Thoracic aorta (tissue), 2 donors: Measurements from ENCODE around the gene BCAS3. TPM values are rescaled to one million over a fixed set of nuclear protein-coding genes. Genes with fewer than 3 reads are reported as not detected.

Experiments used
- ATAC-seq: fragments of 150-250 bp; one replicate; pipeline ENCODE4 v1.8.0; 2017; ENCODE audit warnings: low read depth; ENCODE audit not compliant: insufficient number of reproducible peaks, low FRiP score
- DNase-seq: peaks from one replicate; pipeline ENCODE4 v3.0.0-alpha.2; 2020; ENCODE audit warnings: low spot score
- H3K27ac ChIP-seq, 2 donors: fragments of 200-600 bp; sonication (generic); 1 replicate in 1 of 2; 2 replicates in 1 of 2; pipeline ENCODE4 v1.5.1; 2016; ENCODE audit warnings: mild to moderate bottlenecking in 2 of 2, moderate library complexity in 2 of 2
- H3K27me3 ChIP-seq: fragments of 200-600 bp; sonication (generic); replicated peaks from 2 replicates; pipeline ENCODE4 v1.6.0; 2016; ENCODE audit warnings: mild to moderate bottlenecking; ENCODE audit not compliant: insufficient read depth
- H3K36me3 ChIP-seq: fragments of 200-600 bp; sonication (generic); one replicate; pipeline ENCODE4 v1.5.1; 2016
- H3K4me1 ChIP-seq, 2 donors: fragments of 200-600 bp; sonication (generic); 1 replicate in 1 of 2; 2 replicates in 1 of 2; pipeline versions ENCODE4 v1.5.1 to v1.6.0; 2016; ENCODE audit warnings: low read depth in 2 of 2, mild to moderate bottlenecking in 1 of 2; ENCODE audit not compliant: control insufficient read depth in 1 of 2
- H3K4me3 ChIP-seq: fragments of 200-600 bp; sonication (generic); 2 replicates; pipeline ENCODE4 v1.5.1; 2016; ENCODE audit warnings: mild to moderate bottlenecking
- H3K9me3 ChIP-seq: fragments of 200-600 bp; sonication (generic); 2 replicates; pipeline ENCODE4 v1.5.1; 2016
- total RNA-seq, 2 donors: library from RNA; depleted of rRNA; stranded (reverse); fragments of >200 nt; gene quantifications; one replicate each; pipeline versions ENCODE4 v1.1.0 to v1.2.3, GENCODE V29; 2016
- TF ChIP-seq, protein P1 (sequence below): fragments of 200-600 bp; sonication (generic); IDR thresholded peaks from one replicate; pipeline ENCODE4 v1.5.1; 2019; ENCODE audit warnings: antibody characterized with exemption

Gene BCAS3
- total RNA-seq, 2 donors from 2014 or later: 35.1 to 69.3 TPM

DNA sequence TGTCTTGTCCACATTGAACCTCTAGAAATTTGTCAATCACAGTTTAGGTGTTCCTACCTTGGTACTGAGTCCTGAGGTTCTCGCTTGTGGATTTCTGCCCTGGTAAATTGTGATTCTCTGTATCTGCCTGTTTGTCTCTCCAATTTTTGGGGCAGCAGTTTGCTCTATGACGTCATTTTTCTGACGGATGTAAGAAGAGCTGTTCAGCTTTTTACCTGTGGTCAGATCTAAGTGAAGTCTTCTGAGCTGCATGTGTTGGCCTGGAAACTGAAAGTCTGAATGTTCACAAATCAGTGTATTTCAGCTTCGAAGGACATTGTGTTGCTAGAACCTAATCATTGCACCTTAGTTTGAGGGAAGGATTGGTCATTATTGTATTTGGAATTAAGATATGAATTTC, 63.4 kb downstream of the BCAS3 start:
- no peaks in the 10 kb centered on the region for H3K27me3 ChIP-seq
- ATAC-seq: no peak
- H3K9me3 ChIP-seq: no peaks in the 10 kb centered on the region
- no peaks in the 10 kb centered on the region for H3K36me3 ChIP-seq
- TF ChIP-seq, protein P1, sequence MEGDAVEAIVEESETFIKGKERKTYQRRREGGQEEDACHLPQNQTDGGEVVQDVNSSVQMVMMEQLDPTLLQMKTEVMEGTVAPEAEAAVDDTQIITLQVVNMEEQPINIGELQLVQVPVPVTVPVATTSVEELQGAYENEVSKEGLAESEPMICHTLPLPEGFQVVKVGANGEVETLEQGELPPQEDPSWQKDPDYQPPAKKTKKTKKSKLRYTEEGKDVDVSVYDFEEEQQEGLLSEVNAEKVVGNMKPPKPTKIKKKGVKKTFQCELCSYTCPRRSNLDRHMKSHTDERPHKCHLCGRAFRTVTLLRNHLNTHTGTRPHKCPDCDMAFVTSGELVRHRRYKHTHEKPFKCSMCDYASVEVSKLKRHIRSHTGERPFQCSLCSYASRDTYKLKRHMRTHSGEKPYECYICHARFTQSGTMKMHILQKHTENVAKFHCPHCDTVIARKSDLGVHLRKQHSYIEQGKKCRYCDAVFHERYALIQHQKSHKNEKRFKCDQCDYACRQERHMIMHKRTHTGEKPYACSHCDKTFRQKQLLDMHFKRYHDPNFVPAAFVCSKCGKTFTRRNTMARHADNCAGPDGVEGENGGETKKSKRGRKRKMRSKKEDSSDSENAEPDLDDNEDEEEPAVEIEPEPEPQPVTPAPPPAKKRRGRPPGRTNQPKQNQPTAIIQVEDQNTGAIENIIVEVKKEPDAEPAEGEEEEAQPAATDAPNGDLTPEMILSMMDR: no peak
- DNase-seq: no peak
- no peak overlapping the region for H3K27ac ChIP-seq
- peaks cover 3 to 17% of the 10 kb centered on the region in 2 donors for H3K4me1 ChIP-seq
- no peak overlapping the region for H3K4me3 ChIP-seq

DNA sequence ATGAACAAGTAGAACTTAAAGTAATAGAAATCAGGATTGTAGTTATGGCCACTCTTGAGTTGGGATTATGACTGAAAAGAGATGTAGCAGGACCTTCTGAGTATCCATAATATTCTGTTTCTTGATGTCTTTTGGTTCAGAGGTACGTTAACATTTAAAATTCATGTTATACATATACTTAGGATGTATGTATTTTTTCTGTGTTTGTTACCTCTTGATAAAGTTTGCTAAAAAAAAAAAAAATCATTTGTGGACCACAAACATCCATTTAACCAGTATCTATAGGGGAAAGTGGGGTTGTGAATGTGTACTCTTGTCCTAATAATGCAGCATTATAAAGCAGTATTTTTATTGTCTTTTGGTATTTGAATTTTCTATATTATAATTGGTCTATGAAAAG, 65.6 kb downstream of the BCAS3 start:
- Histone ChIP-seq H3K36me3 (no peaks in the 10 kb centered on the region), H3K4me1 (peaks cover 3 to 17% of the 10 kb centered on the region in 2 donors), H3K4me3 (peak overlapping the region; percentile 66), H3K27ac (peak overlapping the region in 1 of 2 donors; percentile 78), H3K9me3 (no peaks in the 10 kb centered on the region), H3K27me3 (no peaks in the 10 kb centered on the region)
- TF ChIP-seq, protein P1: no peak
- no peak for DNase-seq
- no peak for ATAC-seq

DNA sequence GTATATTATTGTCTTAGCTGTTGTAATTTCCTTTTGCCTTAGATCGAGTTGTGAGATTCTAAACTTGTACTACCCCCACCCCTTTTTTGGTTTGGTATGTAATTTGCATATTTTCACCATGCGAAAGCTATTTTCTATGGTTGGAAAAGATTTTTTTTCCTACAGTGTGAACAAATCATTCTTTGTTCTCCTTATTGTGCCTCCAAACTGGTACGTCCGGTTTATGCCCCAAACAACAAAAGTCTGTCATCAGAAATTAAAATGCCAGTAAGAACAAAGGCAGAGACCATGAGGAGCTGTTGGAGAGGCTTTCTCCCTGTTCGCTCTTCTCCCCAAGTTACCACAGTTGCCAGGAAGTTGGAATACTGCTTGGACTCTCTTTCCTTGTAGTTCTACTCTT, 66.1 kb downstream of the BCAS3 start:
- Histone ChIP-seq H3K36me3 (no peaks in the 10 kb centered on the region), H3K27me3 (no peaks in the 10 kb centered on the region), H3K4me3 (peak overlapping the region; percentile 66), H3K27ac (peak overlapping the region in 1 of 2 donors; percentile 78), H3K4me1 (peaks cover 3 to 17% of the 10 kb centered on the region in 2 donors), H3K9me3 (no peaks in the 10 kb centered on the region)
- ATAC-seq: no peak
- TF ChIP-seq, protein P1: no peak
- no peak for DNase-seq

DNA sequence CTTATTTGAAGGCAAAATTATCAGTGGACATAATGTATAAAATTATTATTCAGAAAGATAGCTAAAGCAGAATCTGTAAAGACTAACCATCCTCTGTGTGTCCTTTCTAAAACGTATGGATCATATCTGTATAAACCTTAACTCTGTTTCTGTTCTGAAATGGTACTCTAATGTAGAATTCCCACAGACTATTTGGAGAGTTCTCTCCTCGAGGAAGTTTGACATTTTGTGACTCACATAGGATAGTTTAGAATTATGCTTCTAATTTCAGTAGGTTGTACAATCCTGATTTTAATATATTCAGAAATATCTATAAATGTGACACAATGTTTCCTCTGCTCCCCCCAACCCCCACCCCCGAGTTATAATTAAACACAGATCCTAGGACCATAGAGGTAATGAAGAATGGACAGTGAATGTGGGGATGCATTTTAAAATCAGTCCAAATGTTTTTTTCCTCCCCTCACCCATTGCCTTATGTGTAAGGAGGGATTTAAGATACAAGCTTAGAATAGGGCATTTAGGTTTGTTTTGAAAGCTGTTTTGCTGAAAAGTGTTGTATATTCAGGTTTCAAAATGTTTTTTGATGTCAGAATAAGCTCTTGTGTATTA, 66.8 kb downstream of the BCAS3 start:
- Histone ChIP-seq H3K4me1 (peaks cover 3 to 17% of the 10 kb centered on the region in 2 donors), H3K4me3 (peak overlapping the region; percentile 66), H3K36me3 (no peaks in the 10 kb centered on the region), H3K9me3 (no peaks in the 10 kb centered on the region), H3K27ac (peak overlapping the region in 1 of 2 donors; percentile 78), H3K27me3 (no peaks in the 10 kb centered on the region)
- no peak for ATAC-seq
- no peak for DNase-seq
- TF ChIP-seq, protein P1: no peak

DNA sequence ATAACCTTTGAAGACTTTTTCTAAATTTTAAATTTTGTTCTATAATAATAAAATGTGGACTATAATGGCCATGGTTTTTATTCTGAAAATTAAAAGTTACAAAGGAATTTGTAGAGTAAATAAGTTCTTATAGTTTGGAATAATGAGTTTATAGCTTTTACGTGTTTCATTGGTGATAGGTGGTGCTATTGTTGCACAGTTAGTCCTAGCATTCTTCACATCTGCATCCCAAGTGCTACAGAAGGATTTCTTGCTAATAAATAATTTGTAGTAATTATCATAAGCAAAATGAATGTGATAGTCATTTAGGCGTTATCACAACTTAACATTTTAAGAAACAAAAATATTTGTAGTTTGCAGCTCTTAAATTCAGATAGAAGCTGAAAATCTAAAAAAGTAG, 67.9 kb downstream of the BCAS3 start:
- H3K9me3 ChIP-seq: no peaks in the 10 kb centered on the region
- DNase-seq: no peak
- peaks cover 3 to 17% of the 10 kb centered on the region in 2 donors for H3K4me1 ChIP-seq
- H3K4me3 ChIP-seq: no peak overlapping the region
- H3K36me3 ChIP-seq: no peaks in the 10 kb centered on the region
- TF ChIP-seq, protein P1: no peak
- no peaks in the 10 kb centered on the region for H3K27me3 ChIP-seq
- no peak overlapping the region for H3K27ac ChIP-seq
- no peak for ATAC-seq
